H1 (cell line): Measurements from ENCODE around the gene TMC3. TPM values are rescaled to one million over a fixed set of nuclear protein-coding genes. Genes with fewer than 3 reads are reported as not detected.

ENCODE experiments used
- CTCF ChIA-PET: fragments of 300-600 bp; sonication (Branson Sonifier 250); formaldehyde crosslinking; loops from one replicate; lab custom pipeline; 2021; ENCODE audit not compliant: partially characterized antibody; lab: Charles Lee
- POLR2A ChIA-PET: fragments of 300-600 bp; sonication (Branson Sonifier 250); formaldehyde crosslinking; loops from one replicate; lab custom pipeline; 2021; ENCODE audit warnings: inconsistent platforms; ENCODE audit not compliant: partially characterized antibody; lab: Charles Lee
- DNase-seq, 2 experiments: peaks; one replicate each; pipeline versions ENCODE4 v3.0.0 to v3.0.0-alpha.2; 2010 to 2022; ENCODE audit warnings: low spot score in 2 of 2, low read depth in 1 of 2, mixed read lengths in 1 of 2
- FAIRE-seq: peaks from 2 replicates; lab custom pipeline; 2011; peaks lifted over from hg19 to GRCh38; lab: Jason Lieb, UNC
- H2AFZ ChIP-seq: 2 replicates; pipeline ENCODE4 v1.8.1; 2012; ENCODE audit warnings: low read length, inconsistent platforms
- H2AK5ac ChIP-seq: 2 replicates; pipeline ENCODE4 v1.6.1; 2013; ENCODE audit warnings: low read depth, low read length
- H2BK120ac ChIP-seq: replicated peaks from 2 replicates; pipeline ENCODE3; 2013; ENCODE audit warnings: low read depth, low read length, inconsistent platforms
- H2BK12ac ChIP-seq: 2 replicates; pipeline ENCODE4 v1.6.1; 2013; ENCODE audit warnings: low read depth, low read length
- H2BK15ac ChIP-seq: 2 replicates; pipeline ENCODE4 v1.6.1; 2013; ENCODE audit warnings: low read length
- H2BK20ac ChIP-seq: 2 replicates; pipeline ENCODE4 v1.6.1; 2013; ENCODE audit warnings: low read length
- H2BK5ac ChIP-seq: 2 replicates; pipeline ENCODE4 v1.6.1; 2013; ENCODE audit warnings: low read depth, low read length
- H3K14ac ChIP-seq: 2 replicates; pipeline ENCODE4 v1.6.1; 2013; ENCODE audit warnings: inconsistent platforms; ENCODE audit not compliant: insufficient read length
- H3K18ac ChIP-seq: 2 replicates; pipeline ENCODE4 v1.6.1; 2013; ENCODE audit warnings: low read length; ENCODE audit errors: extremely low read depth
- H3K23ac ChIP-seq: 2 replicates; pipeline ENCODE4 v1.6.1; 2013; ENCODE audit warnings: inconsistent platforms; ENCODE audit not compliant: insufficient read length
- H3K23me2 ChIP-seq: 2 replicates; pipeline ENCODE4 v1.6.1; 2013; ENCODE audit warnings: low read depth, low read length
- H3K27ac ChIP-seq: 2 replicates; pipeline ENCODE4 v1.6.1; 2011; ENCODE audit warnings: low read depth, low read length, inconsistent platforms
- H3K27me3 ChIP-seq, 4 experiments: replicated peaks in 1 of 4; 1 replicate in 1 of 4; 2 replicates in 3 of 4; pipeline versions ENCODE4 v1.6.1 to v1.8.1; 2011 to 2013; ENCODE audit warnings: low read length in 3 of 4, mild to moderate bottlenecking in 3 of 4, inconsistent platforms in 2 of 4, mixed read lengths in 2 of 4, moderate library complexity in 1 of 4; ENCODE audit not compliant: control insufficient read depth in 3 of 4, insufficient read depth in 3 of 4; ENCODE audit errors: extremely low read depth in 1 of 4
- H3K36me3 ChIP-seq, 4 experiments: 2 replicates each; pipeline versions ENCODE4 v1.6.1 to v1.8.1; 2011 to 2013; ENCODE audit warnings: mild to moderate bottlenecking in 4 of 4, low read length in 3 of 4, moderate library complexity in 2 of 4, control low read depth in 1 of 4, inconsistent platforms in 1 of 4; ENCODE audit not compliant: insufficient read depth in 4 of 4, control insufficient read depth in 2 of 4
- H3K4ac ChIP-seq: replicated peaks from 2 replicates; pipeline ENCODE3; 2013; ENCODE audit warnings: low read length, low read depth, mixed read lengths, inconsistent platforms; ENCODE audit not compliant: insufficient read length
- H3K4me1 ChIP-seq, 4 experiments: replicated peaks in 1 of 4; 1 replicate in 1 of 4; 2 replicates in 3 of 4; pipeline versions ENCODE4 v1.6.1 to v1.8.1; 2011 to 2013; ENCODE audit warnings: low read length in 3 of 4, inconsistent platforms in 2 of 4, mixed read lengths in 1 of 4; ENCODE audit not compliant: insufficient read depth in 4 of 4, control insufficient read depth in 3 of 4
- H3K4me2 ChIP-seq, 2 experiments: 2 replicates each; pipeline versions ENCODE4 v1.6.1 to v1.8.1; 2011 to 2013; ENCODE audit warnings: low read depth in 2 of 2, low read length in 2 of 2, control low read depth in 1 of 2, inconsistent platforms in 1 of 2, mild to moderate bottlenecking in 1 of 2; ENCODE audit not compliant: insufficient read depth in 1 of 2
- H3K4me3 ChIP-seq, 4 experiments: fragments of 200-600, 300-600 bp in 1 of 4; sonication (generic), shearing (Covaris generic), sonication (Bioruptor Twin) in 1 of 4; 2 replicates each; pipeline versions ENCODE4 v1.5.1 to v1.8.1; 2011 to 2016; ENCODE audit warnings: low read length in 4 of 4, low read depth in 3 of 4, control low read depth in 2 of 4, inconsistent platforms in 2 of 4, mild to moderate bottlenecking in 2 of 4, mixed read lengths in 1 of 4, moderate library complexity in 1 of 4; ENCODE audit not compliant: insufficient read depth in 2 of 4; ENCODE audit errors: extremely low read depth in 1 of 4
- H3K56ac ChIP-seq: replicated peaks from 2 replicates; pipeline ENCODE3; 2013; ENCODE audit warnings: low read depth, mild to moderate bottlenecking, mixed read lengths, low read length, inconsistent platforms; ENCODE audit not compliant: insufficient read length
- H3K79me1 ChIP-seq: 2 replicates; pipeline ENCODE4 v1.6.1; 2013; ENCODE audit warnings: low read depth, low read length, control low read depth
- H3K79me2 ChIP-seq, 2 experiments: 2 replicates each; pipeline versions ENCODE4 v1.6.1 to v1.8.1; 2012 to 2013; ENCODE audit warnings: low read length in 2 of 2, mild to moderate bottlenecking in 2 of 2, inconsistent platforms in 1 of 2; ENCODE audit not compliant: insufficient read depth in 2 of 2, control insufficient read depth in 1 of 2
- H3K9ac ChIP-seq, 4 experiments: replicated peaks in 1 of 4; 1 replicate in 1 of 4; 2 replicates in 3 of 4; pipeline versions ENCODE4 v1.6.1 to v1.8.1; 2011 to 2013; ENCODE audit warnings: low read depth in 3 of 4, low read length in 3 of 4, control low read depth in 2 of 4, mild to moderate bottlenecking in 2 of 4, moderate library complexity in 2 of 4, inconsistent platforms in 1 of 4; ENCODE audit errors: extremely low read depth in 1 of 4
- H3K9me3 ChIP-seq, 2 experiments: 2 replicates each; pipeline versions ENCODE4 v1.6.1 to v1.8.1; 2012 to 2013; ENCODE audit warnings: mild to moderate bottlenecking in 2 of 2, moderate library complexity in 2 of 2, control low read depth in 1 of 2, inconsistent platforms in 1 of 2, low read depth in 1 of 2, low read length in 1 of 2, mixed read lengths in 1 of 2; ENCODE audit not compliant: insufficient read depth in 2 of 2
- H4K20me1 ChIP-seq, 2 experiments: replicated peaks in 1 of 2; 2 replicates each; pipeline versions ENCODE3 to v1.8.1; 2011 to 2013; ENCODE audit warnings: inconsistent platforms in 2 of 2, low read length in 2 of 2, mild to moderate bottlenecking in 1 of 2; ENCODE audit not compliant: insufficient read depth in 2 of 2, control insufficient read depth in 1 of 2
- H4K5ac ChIP-seq: 2 replicates; pipeline ENCODE4 v1.6.1; 2013; ENCODE audit warnings: low read length, low read depth, mixed read lengths, inconsistent platforms; ENCODE audit not compliant: insufficient read length
- H4K8ac ChIP-seq: 2 replicates; pipeline ENCODE4 v1.8.0; 2013; ENCODE audit warnings: mild to moderate bottlenecking, moderate library complexity, low read length, inconsistent platforms; ENCODE audit not compliant: insufficient read depth; ENCODE audit errors: extremely low read depth
- H4K91ac ChIP-seq: replicated peaks from 2 replicates; pipeline ENCODE3; 2013; ENCODE audit warnings: low read length, mixed read lengths, inconsistent platforms; ENCODE audit not compliant: insufficient read length
- CTCF ChIP-seq, 3 experiments: IDR thresholded peaks; 1 replicate in 2 of 3; 2 replicates in 1 of 3; pipeline versions ENCODE4 v1.5.1 to v1.6.1; 2011; ENCODE audit warnings: low read length in 3 of 3, mild to moderate bottlenecking in 3 of 3, inconsistent platforms in 2 of 3, low read depth in 1 of 3, moderate library complexity in 1 of 3; ENCODE audit not compliant: insufficient read depth in 1 of 3; ENCODE audit errors: control extremely low read depth in 1 of 3
- E2F6 ChIP-seq: IDR thresholded peaks from 2 replicates; pipeline ENCODE4 v1.6.1; 2012; ENCODE audit warnings: inconsistent platforms
- GABPA ChIP-seq: IDR thresholded peaks from 2 replicates; pipeline ENCODE4 v1.6.1; 2011; ENCODE audit warnings: mild to moderate bottlenecking, low read length, moderate library complexity, borderline replicate concordance; ENCODE audit not compliant: insufficient read depth
- JUN ChIP-seq: IDR thresholded peaks from 2 replicates; pipeline ENCODE4 v1.6.1; 2011; ENCODE audit warnings: low read depth, mild to moderate bottlenecking, improper control_type of control experiment, low read length
- NANOG ChIP-seq: IDR thresholded peaks from 2 replicates; pipeline ENCODE4 v1.6.1; 2011; ENCODE audit warnings: low read length, low read depth, mild to moderate bottlenecking, inconsistent platforms; ENCODE audit not compliant: insufficient read depth, poor library complexity, severe bottlenecking
- RAD21 ChIP-seq, 2 experiments: IDR thresholded peaks in 1 of 2; conservative IDR thresholded peaks in 1 of 2; 2 replicates each; pipeline ENCODE4 v1.6.1; 2011; ENCODE audit warnings: low read depth in 2 of 2, low read length in 2 of 2, improper control_type of control experiment in 1 of 2, inconsistent platforms in 1 of 2, mild to moderate bottlenecking in 1 of 2, moderate library complexity in 1 of 2
- RNF2 ChIP-seq: fragments of 200-900, 300-1000 bp; sonication (generic); IDR thresholded peaks from 2 replicates; pipeline ENCODE4 v1.7.1; 2016; ENCODE audit warnings: borderline replicate concordance, low read depth, mild to moderate bottlenecking, antibody characterized with exemption, low read length; ENCODE audit not compliant: poor library complexity, severe bottlenecking; ENCODE audit errors: missing control alignments
- RXRA ChIP-seq: IDR thresholded peaks from 2 replicates; pipeline ENCODE4 v1.6.1; 2011; ENCODE audit warnings: low read depth, mild to moderate bottlenecking, low read length, moderate library complexity; ENCODE audit not compliant: insufficient read depth
- TBP ChIP-seq: IDR thresholded peaks from 2 replicates; pipeline ENCODE4 v1.6.1; 2011; ENCODE audit warnings: low read depth, low read length, improper control_type of control experiment
- TCF12 ChIP-seq: IDR thresholded peaks from 2 replicates; pipeline ENCODE4 v1.6.1; 2011; ENCODE audit warnings: low read depth, mild to moderate bottlenecking, low read length
- WGBS, 2 experiments: shearing (Covaris generic) in 1 of 2; methylation state at CpG; one replicate each; pipeline versions ENCODE4 v1.1.6 to v1.1.7; 2013 to 2015; ENCODE audit warnings: low lambda C conversion rate in 2 of 2, mixed read lengths in 2 of 2, inconsistent platforms in 1 of 2, low coverage in 1 of 2, missing lambda C conversion rate in 1 of 2; ENCODE audit not compliant: insufficient replicate concordance in 2 of 2, insufficient coverage in 1 of 2, insufficient read length in 1 of 2; ENCODE audit errors: extremely low coverage in 1 of 2, missing lambda C conversion rate in 1 of 2; 5-methylcytosine and 5-hydroxymethylcytosine counted together
- polyA plus RNA-seq, 7 experiments: library from polyadenylated mRNA; depleted of rRNA in 3 of 7; stranded (reverse) in 5 of 7; unstranded in 2 of 7; fragments of >200 nt in 5 of 7; fragments of 200-250 nt in 2 of 7; gene quantifications; 1 replicate in 5 of 7; 2 replicates in 1 of 7; 4 replicates in 1 of 7; pipeline versions ENCODE4 v1.2.1 to v1.2.3, GENCODE V29; 2011 to 2013; ENCODE audit warnings: missing spikeins in 2 of 7, mixed read lengths in 2 of 7
- total RNA-seq: library from RNA; stranded (reverse); fragmentation: NEBNext Ultra II Directional; extraction: Animal tissue kit (Norgen Biotek cat#: 25700); gene quantifications from 2 replicates; pipeline ENCODE4 v1.2.1, GENCODE V29; 2021

TMC3 gene
- total and polyA plus RNA-seq, 2 of the 8 experiments (the other 6 are each of a cell fraction or from before 2014, with no cell fraction given) = not detected

- DNase-seq = peak in 1 of 2 experiments; percentile 16
- Histone ChIP-seq H4K5ac (no peak overlapping the region), H2AK5ac (no peak overlapping the region), H3K23me2 (no peaks in the 10 kb centered on the region), H3K4me3 (no peak overlapping the region), H3K79me1 (no peaks in the 10 kb centered on the region), H3K36me3 (no peaks in the 10 kb centered on the region), H3K79me2 (no peaks in the 10 kb centered on the region), H3K23ac (no peak overlapping the region), H2BK5ac (no peak overlapping the region), H4K8ac (no peak overlapping the region), H3K9me3 (no peaks in the 10 kb centered on the region), H2BK15ac (no peak overlapping the region), H2BK20ac (no peak overlapping the region), H3K27me3 (no peaks in the 10 kb centered on the region), H3K4me1 (no peaks in the 10 kb centered on the region), H3K9ac (no peak overlapping the region), H3K56ac (no peak overlapping the region), H4K91ac (no peak overlapping the region), H4K20me1 (no peaks in the 10 kb centered on the region), H3K4me2 (no peak overlapping the region), H3K27ac (no peak overlapping the region), H2BK12ac (no peak overlapping the region), H2BK120ac (no peak overlapping the region), H3K18ac (no peak overlapping the region), H3K14ac (no peak overlapping the region), H2AFZ (no peak overlapping the region), H3K4ac (no peak overlapping the region)
- POLR2A ChIA-PET = no interaction called here
- no peak for FAIRE-seq
- WGBS, 2 experiments = 83% methylated on average over 2 of the region's 2 CpGs; no CpG with 5 or more reads in 1 of the 2 experiments
- CTCF ChIA-PET = interaction anchor here (1.0 kb wide), 2 partner anchors 10 to 72 kb away, joined by 3 read pairs; no protein-coding TSS in a partner anchor
- TF ChIP-seq JUN (no peak), RAD21 (IDR thresholded peaks at IDR 0.05 in 1 of 2, conservative IDR thresholded peaks at IDR 0.05 in 1 of 2; ENCODE audit: low read depth in 2 of 2, low read length in 2 of 2) (no peak), TBP (no peak), GABPA (no peak), NANOG (no peak), RXRA (no peak), CTCF (IDR thresholded peaks at IDR 0.05; ENCODE audit: control extremely low read depth in 1 of 3, insufficient read depth in 1 of 3, low read depth in 1 of 3, low read length in 3 of 3) (no peak), TCF12 (no peak), RNF2 (no peak), E2F6 (no peak)
Observed at GRCh38 chr15:81346611-81347010, 27.4 kb downstream of the TMC3 start.
